Tibial nerve (tissue), 3 donors: Measurements from ENCODE around the gene C6orf47.

Experiments
- CTCF ChIP-seq, 5 experiments: fragments of 200-600 bp in 3 of 5; fragments of 450-650 bp in 2 of 5; sonication (generic) in 3 of 5; IDR thresholded peaks; one replicate each; pipeline ENCODE4 v1.5.1; 2016 to 2019; ENCODE audit warnings: antibody characterized with exemption in 5 of 5, mild to moderate bottlenecking in 3 of 5, moderate library complexity in 2 of 5
- POLR2A ChIP-seq, 2 donors: fragments of 450-650 bp; IDR thresholded peaks; one replicate each; pipeline ENCODE4 v1.6.1; 2017; ENCODE audit warnings: antibody characterized with exemption in 2 of 2, mild to moderate bottlenecking in 2 of 2, moderate library complexity in 2 of 2

GRCh38 chr6:31690231-31691077 is 29.9 kb upstream of the C6orf47 start:
- TF ChIP-seq CTCF (IDR thresholded peaks at IDR 0.05) (no peak), POLR2A (IDR thresholded peaks at IDR 0.05) (no peak)
